Osteoblast (primary cell): ENCODE results near the gene MAP3K7CL. TPM values are rescaled to one million over a fixed set of nuclear protein-coding genes. Genes with fewer than 3 reads are reported as not detected.

ENCODE experiments used
- DNase-seq: peaks from one replicate; pipeline ENCODE4 v3.0.0; 2011; ENCODE audit warnings: low spot score, mixed read lengths; ENCODE audit not compliant: insufficient read length; ENCODE audit errors: missing footprints
- H2AFZ ChIP-seq: 2 replicates; pipeline ENCODE4 v1.6.0; 2011; ENCODE audit warnings: mild to moderate bottlenecking, low read length
- H3K27ac ChIP-seq: 2 replicates; pipeline ENCODE4 v1.5.1; 2011; ENCODE audit warnings: mild to moderate bottlenecking, low read depth, low read length, moderate library complexity
- H3K27me3 ChIP-seq: 2 replicates; pipeline ENCODE4 v1.6.0; 2012; ENCODE audit warnings: mild to moderate bottlenecking, control low read depth, inconsistent platforms, low read length, moderate library complexity; ENCODE audit not compliant: insufficient read depth
- H3K36me3 ChIP-seq: 2 replicates; pipeline ENCODE4 v1.5.1; 2011; ENCODE audit warnings: mild to moderate bottlenecking, low read length, control low read depth, moderate library complexity; ENCODE audit not compliant: insufficient read depth
- H3K4me1 ChIP-seq: 2 replicates; pipeline ENCODE4 v1.5.1; 2011; ENCODE audit warnings: mild to moderate bottlenecking, low read length, control low read depth, moderate library complexity; ENCODE audit not compliant: insufficient read depth
- H3K4me2 ChIP-seq: 2 replicates; pipeline ENCODE4 v1.6.0; 2011; ENCODE audit warnings: mild to moderate bottlenecking, low read length; ENCODE audit not compliant: insufficient read depth
- H3K4me3 ChIP-seq: fragments of 200-600 bp; sonication (generic); 3 replicates; pipeline ENCODE4 v1.5.1; 2012; ENCODE audit warnings: mild to moderate bottlenecking, low read length, inconsistent platforms; ENCODE audit not compliant: insufficient read depth
- H3K79me2 ChIP-seq: 2 replicates; pipeline ENCODE4 v1.6.0; 2012; ENCODE audit warnings: mild to moderate bottlenecking, low read length, control low read depth, inconsistent platforms; ENCODE audit not compliant: insufficient read depth
- H3K9me3 ChIP-seq: 2 replicates; pipeline ENCODE4 v1.5.1; 2011; ENCODE audit warnings: low read depth, low read length, control low read depth
- H4K20me1 ChIP-seq: 2 replicates; pipeline ENCODE4 v1.6.0; 2012; ENCODE audit warnings: mild to moderate bottlenecking, low read length, control low read depth; ENCODE audit not compliant: insufficient read depth
- total RNA-seq: library from RNA; depleted of rRNA; stranded (reverse); fragments of >200 nt; gene quantifications from 2 replicates; pipeline ENCODE4 v1.2.3, GENCODE V29; 2012
- TF ChIP-seq, protein P1 (sequence below): IDR thresholded peaks from 2 replicates; pipeline ENCODE4 v1.5.1; 2011; ENCODE audit warnings: mild to moderate bottlenecking, low read depth, low read length, moderate library complexity; ENCODE audit errors: extremely low read depth

MAP3K7CL gene
- total RNA-seq, 1 donor = 19.9 TPM

DNA sequence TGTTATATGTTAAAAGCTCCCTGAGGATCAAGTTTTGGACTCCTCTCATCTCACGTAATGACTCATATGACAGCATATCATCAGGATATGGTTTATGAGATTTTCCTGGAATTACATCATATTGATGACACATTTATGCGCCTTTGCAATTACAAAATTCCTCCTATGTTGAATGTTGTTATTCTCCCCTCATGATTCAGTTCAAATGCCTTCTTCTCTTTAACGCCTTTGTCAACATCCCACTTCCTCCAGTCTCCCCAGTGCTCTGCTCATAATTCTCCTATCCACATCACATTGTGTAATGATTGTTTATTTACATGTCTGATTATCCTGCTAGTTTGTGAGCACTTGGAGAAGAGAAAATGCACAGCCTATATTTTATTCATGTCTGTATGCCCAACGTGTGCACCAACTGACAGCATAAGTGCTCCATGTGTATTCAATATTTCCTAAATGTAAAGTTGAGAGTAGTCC is 87.4 kb downstream of the MAP3K7CL start:
- peak overlapping the region; percentile 42 for H3K4me2 ChIP-seq
- no peaks in the 10 kb centered on the region for H3K27me3 ChIP-seq
- H3K4me3 ChIP-seq = no peak overlapping the region
- H3K36me3 ChIP-seq = peaks cover 3% of the 10 kb centered on the region
- peak; percentile 39 for DNase-seq
- H2AFZ ChIP-seq = no peak overlapping the region
- H3K79me2 ChIP-seq = peaks cover 10% of the 10 kb centered on the region
- H3K27ac ChIP-seq = peak overlapping the region; percentile 95
- TF ChIP-seq, protein P1, sequence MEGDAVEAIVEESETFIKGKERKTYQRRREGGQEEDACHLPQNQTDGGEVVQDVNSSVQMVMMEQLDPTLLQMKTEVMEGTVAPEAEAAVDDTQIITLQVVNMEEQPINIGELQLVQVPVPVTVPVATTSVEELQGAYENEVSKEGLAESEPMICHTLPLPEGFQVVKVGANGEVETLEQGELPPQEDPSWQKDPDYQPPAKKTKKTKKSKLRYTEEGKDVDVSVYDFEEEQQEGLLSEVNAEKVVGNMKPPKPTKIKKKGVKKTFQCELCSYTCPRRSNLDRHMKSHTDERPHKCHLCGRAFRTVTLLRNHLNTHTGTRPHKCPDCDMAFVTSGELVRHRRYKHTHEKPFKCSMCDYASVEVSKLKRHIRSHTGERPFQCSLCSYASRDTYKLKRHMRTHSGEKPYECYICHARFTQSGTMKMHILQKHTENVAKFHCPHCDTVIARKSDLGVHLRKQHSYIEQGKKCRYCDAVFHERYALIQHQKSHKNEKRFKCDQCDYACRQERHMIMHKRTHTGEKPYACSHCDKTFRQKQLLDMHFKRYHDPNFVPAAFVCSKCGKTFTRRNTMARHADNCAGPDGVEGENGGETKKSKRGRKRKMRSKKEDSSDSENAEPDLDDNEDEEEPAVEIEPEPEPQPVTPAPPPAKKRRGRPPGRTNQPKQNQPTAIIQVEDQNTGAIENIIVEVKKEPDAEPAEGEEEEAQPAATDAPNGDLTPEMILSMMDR = no peak
- no peaks in the 10 kb centered on the region for H3K9me3 ChIP-seq
- H3K4me1 ChIP-seq = peaks cover 46% of the 10 kb centered on the region
- H4K20me1 ChIP-seq = no peaks in the 10 kb centered on the region

DNA sequence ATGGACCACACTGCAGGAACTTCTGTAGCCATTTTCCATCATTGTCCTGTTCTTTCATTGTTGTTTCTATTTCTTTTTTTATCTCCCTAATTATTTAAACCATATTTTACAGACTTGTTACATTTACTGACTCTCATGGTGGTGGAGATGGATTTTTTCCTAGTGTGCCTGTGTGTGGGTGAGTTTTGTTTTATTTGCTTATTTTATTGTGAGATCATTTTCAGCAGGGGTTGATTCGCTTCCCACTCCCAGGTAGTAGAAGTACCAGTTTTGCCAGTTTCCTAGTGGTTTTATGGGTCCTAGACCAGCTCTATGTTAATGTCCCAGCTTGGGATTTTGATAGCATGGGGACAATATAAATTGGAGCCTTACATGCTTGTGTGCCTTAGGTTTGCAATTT is 88.3 kb downstream of the MAP3K7CL start:
- Histone ChIP-seq H3K4me1 (peaks cover 46% of the 10 kb centered on the region), H3K27ac (peak overlapping the region; percentile 95)

DNA sequence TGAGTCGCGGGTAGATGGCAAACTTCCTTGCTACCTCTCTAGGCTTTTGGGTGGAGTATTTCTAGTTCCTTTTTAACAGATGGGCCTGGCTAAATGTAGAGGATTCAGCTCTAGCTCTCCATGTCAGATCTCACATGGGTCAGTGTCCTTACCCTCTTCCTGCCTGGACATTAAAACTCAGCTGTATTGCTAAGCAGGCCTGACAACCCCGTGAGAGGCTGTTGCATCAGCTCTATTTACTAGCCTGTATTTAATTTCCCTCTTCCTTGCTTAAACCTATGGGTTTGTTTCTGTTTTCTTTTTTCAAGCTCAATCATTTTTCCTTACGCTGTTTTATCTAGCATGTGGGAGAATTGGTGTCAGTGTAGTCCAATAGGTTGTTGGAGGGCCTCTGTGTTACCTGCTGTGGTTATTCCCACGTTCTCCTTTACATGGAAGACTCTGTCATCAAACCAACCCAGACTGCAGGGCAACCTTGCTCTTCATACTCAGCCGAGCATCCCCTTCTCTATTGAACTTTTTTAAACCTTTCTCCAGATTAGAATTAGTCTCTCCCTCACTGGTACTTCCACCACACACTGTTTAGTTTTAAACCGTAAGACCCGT is 88.8 kb downstream of the MAP3K7CL start:
- H2AFZ ChIP-seq = no peak overlapping the region

More for the DNA sequence above, 88.3 kb downstream of the MAP3K7CL start:
- TF ChIP-seq, protein P1 = no peak
- Histone ChIP-seq H3K36me3 (peaks cover 3% of the 10 kb centered on the region), H3K9me3 (no peaks in the 10 kb centered on the region), H3K4me3 (no peak overlapping the region), H2AFZ (no peak overlapping the region), H3K27me3 (no peaks in the 10 kb centered on the region), H4K20me1 (no peaks in the 10 kb centered on the region), H3K79me2 (peaks cover 10% of the 10 kb centered on the region), H3K4me2 (no peak overlapping the region)
- no peak for DNase-seq

DNA sequence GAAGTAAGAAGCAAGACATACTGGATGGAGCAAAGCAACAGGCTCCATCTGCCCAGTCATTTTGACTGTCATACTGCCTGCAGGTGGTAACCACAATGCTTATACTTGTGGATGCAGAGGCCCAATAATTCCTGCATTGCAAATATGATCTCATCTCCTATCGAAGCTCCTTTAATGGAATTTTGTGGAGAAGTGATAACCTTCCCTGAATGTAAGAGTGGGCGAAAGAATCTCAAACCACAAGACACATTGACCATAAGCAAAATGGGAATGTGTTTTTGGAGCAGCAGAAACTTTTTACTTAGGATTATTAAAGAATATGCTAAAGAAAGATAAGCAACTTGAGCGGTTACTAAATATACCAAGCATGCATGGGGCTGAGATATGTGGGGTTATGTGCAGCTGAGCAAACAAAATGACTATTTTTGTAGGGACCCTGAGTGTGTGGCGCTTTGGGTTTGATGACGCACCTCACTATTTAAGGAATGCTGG is 90.9 kb downstream of the MAP3K7CL start:
- peak; percentile 78 for DNase-seq
- Histone ChIP-seq H3K4me2 (peak overlapping the region; percentile 42), H3K27me3 (no peaks in the 10 kb centered on the region), H3K4me1 (peaks cover 46% of the 10 kb centered on the region), H2AFZ (no peak overlapping the region), H3K27ac (peak overlapping the region; percentile 95), H3K36me3 (peaks cover 3% of the 10 kb centered on the region), H3K4me3 (no peak overlapping the region), H3K9me3 (no peaks in the 10 kb centered on the region), H3K79me2 (peaks cover 10% of the 10 kb centered on the region), H4K20me1 (no peaks in the 10 kb centered on the region)
- TF ChIP-seq, protein P1 = no peak

More for the DNA sequence above, 88.8 kb downstream of the MAP3K7CL start:
- Histone ChIP-seq H4K20me1 (no peaks in the 10 kb centered on the region), H3K4me2 (no peak overlapping the region), H3K79me2 (peaks cover 10% of the 10 kb centered on the region), H3K4me3 (no peak overlapping the region), H3K36me3 (peaks cover 3% of the 10 kb centered on the region), H3K27ac (peak overlapping the region; percentile 95), H3K4me1 (peaks cover 46% of the 10 kb centered on the region), H3K27me3 (no peaks in the 10 kb centered on the region), H3K9me3 (no peaks in the 10 kb centered on the region)
- DNase-seq = no peak
- TF ChIP-seq, protein P1 = no peak
